B cell (primary cell): ENCODE measurements around the gene MAP2K5. TPM values are rescaled to one million over a fixed set of nuclear protein-coding genes. Genes with fewer than 3 reads are reported as not detected.

Experiments used
- ATAC-seq: fragments of 200-7000 bp; cut with Tn5 transposase; one replicate; pipeline ENCODE4 v1.10.0; 2021; ENCODE audit warnings: low read depth, mild to moderate bottlenecking, moderate number of reproducible peaks, moderate library complexity
- CTCF ChIA-PET: fragments of 350-600 bp; sonication (Branson Sonifier 250); formaldehyde crosslinking; loops from one replicate; lab custom pipeline; 2021; ENCODE audit warnings: antibody characterized with exemption, inconsistent platforms; lab: Charles Lee
- POLR2A ChIA-PET: fragments of 350-600 bp; sonication (Branson Sonifier 250); formaldehyde crosslinking; loops from one replicate; lab custom pipeline; 2021; ENCODE audit warnings: antibody characterized with exemption; lab: Charles Lee
- DNase-seq: peaks from one replicate; pipeline ENCODE4 v3.0.0; 2013
- H2AFZ ChIP-seq: 2 replicates; pipeline ENCODE4 v1.6.1; 2012; ENCODE audit warnings: mild to moderate bottlenecking, low read depth, low read length; ENCODE audit not compliant: insufficient read depth, poor library complexity, severe bottlenecking
- H3K27ac ChIP-seq, 2 donors: 1 replicate in 1 of 2; 2 replicates in 1 of 2; pipeline ENCODE4 v1.5.1; 2012 to 2013; ENCODE audit warnings: low read length in 2 of 2, mild to moderate bottlenecking in 2 of 2, moderate library complexity in 1 of 2
- H3K27me3 ChIP-seq, 4 experiments: fragments of 200-600 bp in 1 of 4; sonication (generic) in 1 of 4; replicated peaks in 1 of 4; 1 replicate in 2 of 4; 2 replicates in 2 of 4; pipeline versions ENCODE4 v1.6.1 to v1.7.0; 2013 to 2016; ENCODE audit warnings: low read length in 3 of 4, mild to moderate bottlenecking in 2 of 4, mixed read lengths in 1 of 4, moderate library complexity in 1 of 4; ENCODE audit not compliant: insufficient read depth in 4 of 4, control insufficient read depth in 3 of 4; ENCODE audit errors: control extremely low read depth in 1 of 4
- H3K36me3 ChIP-seq, 2 experiments: replicated peaks in 1 of 2; 1 replicate in 1 of 2; 2 replicates in 1 of 2; pipeline versions ENCODE4 v1.6.1 to v1.7.1; 2013; ENCODE audit warnings: low read length in 1 of 2; ENCODE audit not compliant: insufficient read depth in 2 of 2, control insufficient read depth in 1 of 2; ENCODE audit errors: control extremely low read depth in 1 of 2, extremely low read depth in 1 of 2
- H3K4me1 ChIP-seq, 2 donors: fragments of 200-600 bp in 1 of 2; sonication (generic) in 1 of 2; 1 replicate in 1 of 2; 2 replicates in 1 of 2; pipeline versions ENCODE4 v1.5.1 to v1.6.1; 2013 to 2017; ENCODE audit warnings: low read length in 2 of 2; ENCODE audit not compliant: control insufficient read depth in 2 of 2, insufficient read depth in 2 of 2
- H3K4me2 ChIP-seq: replicated peaks from 2 replicates; pipeline ENCODE3; 2012; ENCODE audit warnings: mild to moderate bottlenecking, low read depth, low read length; ENCODE audit not compliant: poor library complexity, severe bottlenecking
- H3K4me3 ChIP-seq, 5 experiments: fragments of 200-600 bp in 1 of 5; sonication (generic) in 1 of 5; 1 replicate in 3 of 5; 2 replicates in 2 of 5; pipeline versions ENCODE4 v1.5.1 to v1.7.0; 2011 to 2016; ENCODE audit warnings: low read length in 4 of 5, mild to moderate bottlenecking in 4 of 5, low read depth in 2 of 5, control low read depth in 1 of 5, moderate library complexity in 1 of 5; ENCODE audit not compliant: insufficient read depth in 1 of 5; ENCODE audit errors: control extremely low read depth in 1 of 5, extremely low read depth in 1 of 5
- H3K79me2 ChIP-seq: fragments of 200-600 bp; sonication (generic); one replicate; pipeline ENCODE4 v1.6.0; 2016; ENCODE audit warnings: low read length; ENCODE audit not compliant: control insufficient read depth, insufficient read depth
- H3K9ac ChIP-seq: fragments of 200-600 bp; sonication (generic); 2 replicates; pipeline ENCODE4 v1.6.1; 2017; ENCODE audit warnings: mild to moderate bottlenecking, low read length, moderate library complexity
- H3K9me3 ChIP-seq, 3 donors: one replicate each; pipeline versions ENCODE4 v1.6.1 to v1.7.1; 2013; ENCODE audit warnings: low read length in 2 of 3; ENCODE audit not compliant: control insufficient read depth in 2 of 3, insufficient read depth in 1 of 3; ENCODE audit errors: control extremely low read depth in 1 of 3
- H4K20me1 ChIP-seq: 2 replicates; pipeline ENCODE4 v1.6.0; 2012; ENCODE audit warnings: mild to moderate bottlenecking, low read length; ENCODE audit not compliant: insufficient read depth, control insufficient read depth, poor library complexity, severe bottlenecking
- H3K27ac Mint-ChIP-seq: one replicate; pipeline ENCODE4 v1.8.0; 2021; ENCODE audit warnings: mixed read lengths
- H3K27me3 Mint-ChIP-seq: one replicate; pipeline ENCODE4 v1.8.0; 2021; ENCODE audit warnings: mixed read lengths
- H3K4me1 Mint-ChIP-seq: one replicate; pipeline ENCODE4 v1.8.0; 2021; ENCODE audit warnings: mixed read lengths
- H3K4me3 Mint-ChIP-seq: one replicate; pipeline ENCODE4 v1.8.0; 2021; ENCODE audit warnings: mixed read lengths
- H3K9me3 Mint-ChIP-seq: one replicate; pipeline ENCODE4 v1.8.0; 2022; ENCODE audit warnings: mixed read lengths; ENCODE audit not compliant: insufficient read depth
- CTCF ChIP-seq: fragments of 200-600 bp; IDR thresholded peaks from one replicate; pipeline ENCODE4 v1.8.0; 2022; ENCODE audit warnings: antibody characterized with exemption, mild to moderate bottlenecking
- EZH2 ChIP-seq: IDR thresholded peaks from 2 replicates; pipeline ENCODE4 v1.6.1; 2012; ENCODE audit warnings: borderline replicate concordance, low read depth, mild to moderate bottlenecking, moderate library complexity, low read length; ENCODE audit not compliant: insufficient read depth, poor library complexity, severe bottlenecking
- WGBS: methylation state at CpG from one replicate; pipeline ENCODE4 v1.1.5; 2013; ENCODE audit warnings: missing lambda C conversion rate; ENCODE audit not compliant: insufficient coverage; 5-methylcytosine and 5-hydroxymethylcytosine counted together
- intact Hi-C: fragments of 100-400 bp; cut with micrococcal nuclease; formaldehyde crosslinking; loops from one replicate; pipeline ENCODE4 v1.10.0; 2022
- polyA plus RNA-seq: library from polyadenylated mRNA; depleted of rRNA; stranded (reverse); fragments of >200 nt; gene quantifications from 2 replicates; pipeline ENCODE4 v1.2.3, GENCODE V29; 2012
- total RNA-seq, 2 donors: library from RNA; stranded (reverse); fragments of 120-200 nt in 1 of 2; gene quantifications; 1 replicate in 1 of 2; 2 replicates in 1 of 2; pipeline versions ENCODE4 v1.2.3 to v1.2.4, GENCODE V29; 2013 to 2022

The MAP2K5 gene
- total and polyA plus RNA-seq, 2 donors (not counting 1 experiment from before 2014, with no cell fraction given) = 11.1 to 40.0 TPM

- H3K4me1 Mint-ChIP-seq = peaks cover 5% of the 10 kb centered on the region
- peaks cover 3% of the 10 kb centered on the region for H3K27me3 Mint-ChIP-seq
- WGBS = 92% methylated on average over 2 of the region's 5 CpGs
- intact Hi-C loops = no loop called here
- ATAC-seq (no peak), DNase-seq (no peak)
- Histone ChIP-seq H3K4me3 (no peak overlapping the region), H3K9ac (no peak overlapping the region), H3K4me2 (no peak overlapping the region), H3K27ac (no peak overlapping the region), H3K4me1 (peaks cover 11 to 13% of the 10 kb centered on the region in 2 donors), H2AFZ (no peak overlapping the region), H4K20me1 (no peaks in the 10 kb centered on the region), H3K27me3 (peaks cover 0 to 6% (median 0%) of the 10 kb centered on the region in 4 experiments), H3K36me3 (peaks cover 0 to 5% of the 10 kb centered on the region in 2 experiments), H3K9me3 (no peaks in the 10 kb centered on the region), H3K79me2 (no peaks in the 10 kb centered on the region)
- H3K4me3 Mint-ChIP-seq = no peak overlapping the region
- H3K27ac Mint-ChIP-seq = no peak overlapping the region
- CTCF ChIA-PET = interaction anchor here (1.0 kb wide), 1 partner anchor 29 kb away, joined by 3 read pairs; no protein-coding TSS in a partner anchor
- POLR2A ChIA-PET = no interaction called here
- TF ChIP-seq CTCF (no peak), EZH2 (no peak)
- H3K9me3 Mint-ChIP-seq = no peaks in the 10 kb centered on the region
These were observed 264.6 kb downstream of the MAP2K5 start for GRCh38 chr15:67807141-67807540.

- Histone ChIP-seq H3K27ac (no peak overlapping the region), H3K4me2 (no peak overlapping the region), H3K4me3 (no peak overlapping the region), H3K36me3 (peaks cover 0 to 5% of the 10 kb centered on the region in 2 experiments), H3K4me1 (peaks cover 8 to 10% of the 10 kb centered on the region in 2 donors), H3K79me2 (no peaks in the 10 kb centered on the region), H3K27me3 (peaks cover 0 to 9% (median 0%) of the 10 kb centered on the region in 4 experiments), H2AFZ (no peak overlapping the region), H3K9me3 (no peaks in the 10 kb centered on the region), H3K9ac (no peak overlapping the region), H4K20me1 (no peaks in the 10 kb centered on the region)
- 100% methylated on average over 3 of the region's 7 CpGs for WGBS
- H3K27me3 Mint-ChIP-seq = peaks cover 3% of the 10 kb centered on the region
- POLR2A ChIA-PET = no interaction called here
- CTCF ChIA-PET = interaction anchor here (1.0 kb wide), 1 partner anchor 28 kb away, joined by 3 read pairs; no protein-coding TSS in a partner anchor
- DNase-seq (no peak), ATAC-seq (no peak)
- intact Hi-C loops = no loop called here
- TF ChIP-seq CTCF (no peak), EZH2 (no peak)
- H3K4me3 Mint-ChIP-seq = no peak overlapping the region
- no peak overlapping the region for H3K27ac Mint-ChIP-seq
- H3K9me3 Mint-ChIP-seq = no peaks in the 10 kb centered on the region
- H3K4me1 Mint-ChIP-seq = peaks cover 5% of the 10 kb centered on the region
These were observed 265.3 kb downstream of the MAP2K5 start for GRCh38 chr15:67807836-67808235.
